GM19467 (cell line): ENCODE measurements around the gene GREM2.
A peak's percentile ranks its signal among the peaks of the same experiment; 100 is the strongest.

Experiments
- ATAC-seq: cut with Tn5 transposase; IDR thresholded peaks from one replicate; pipeline ENCODE4 v1.9.1; 2021; ENCODE audit warnings: mild to moderate bottlenecking, moderate library complexity; ENCODE audit not compliant: unreplicated experiment

GREM2 gene

GRCh38 chr1:240611619-240612480 is at the start of gene GREM2:
TSS of gene GREM2 (minus strand) at chr1:240612155. CDS start at chr1:240493475, 118,680 bp downstream.
- peak; percentile 70 for ATAC-seq

GRCh38 chr1:240658312-240658960 is 46.5 kb upstream of the GREM2 start:
- no peak for ATAC-seq

DNA sequence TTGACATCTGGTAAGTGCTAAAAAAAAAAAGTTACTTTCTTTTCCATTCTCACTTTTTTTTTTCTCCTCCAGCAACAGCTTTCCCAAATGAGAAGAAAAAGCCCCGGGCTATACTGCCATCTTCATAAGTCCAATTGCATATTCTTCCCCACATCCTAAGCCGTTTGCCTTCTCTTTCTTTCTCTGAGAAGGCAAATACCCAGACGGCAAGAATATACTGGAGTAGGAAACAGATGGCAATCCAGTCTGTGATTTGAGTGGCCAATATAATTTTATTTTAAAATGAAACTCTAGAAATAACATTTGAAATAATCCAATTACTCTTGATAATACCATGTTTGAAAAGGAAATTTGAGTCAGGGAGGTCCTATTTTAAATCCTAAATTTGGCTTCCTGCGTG is 44.6 kb upstream of the GREM2 start:
- ATAC-seq = no peak

GRCh38 chr1:240652961-240653409 is 41.0 kb upstream of the GREM2 start:
- ATAC-seq = no peak

GRCh38 chr1:240652549-240652948 is 40.6 kb upstream of the GREM2 start:
- ATAC-seq = no peak

DNA sequence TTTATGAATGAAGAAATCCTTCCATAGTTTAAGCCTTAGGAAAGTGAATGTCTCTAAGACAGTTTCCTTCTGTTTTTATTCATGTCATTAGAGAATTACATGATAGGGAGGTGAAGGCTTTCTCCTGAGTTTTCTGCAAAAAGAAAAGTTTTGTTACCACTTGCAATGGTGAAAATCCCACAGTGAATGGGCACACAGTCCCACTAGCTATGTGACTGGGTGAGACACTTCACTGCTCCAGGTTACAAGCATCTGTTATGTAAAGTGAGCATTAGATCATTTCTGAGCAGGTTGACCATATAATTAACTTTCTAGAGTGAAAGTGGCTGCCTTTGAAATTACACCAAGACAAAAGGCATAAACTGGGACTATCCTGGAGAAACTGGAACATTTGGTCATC is 38.9 kb upstream of the GREM2 start:
- ATAC-seq = no peak

DNA sequence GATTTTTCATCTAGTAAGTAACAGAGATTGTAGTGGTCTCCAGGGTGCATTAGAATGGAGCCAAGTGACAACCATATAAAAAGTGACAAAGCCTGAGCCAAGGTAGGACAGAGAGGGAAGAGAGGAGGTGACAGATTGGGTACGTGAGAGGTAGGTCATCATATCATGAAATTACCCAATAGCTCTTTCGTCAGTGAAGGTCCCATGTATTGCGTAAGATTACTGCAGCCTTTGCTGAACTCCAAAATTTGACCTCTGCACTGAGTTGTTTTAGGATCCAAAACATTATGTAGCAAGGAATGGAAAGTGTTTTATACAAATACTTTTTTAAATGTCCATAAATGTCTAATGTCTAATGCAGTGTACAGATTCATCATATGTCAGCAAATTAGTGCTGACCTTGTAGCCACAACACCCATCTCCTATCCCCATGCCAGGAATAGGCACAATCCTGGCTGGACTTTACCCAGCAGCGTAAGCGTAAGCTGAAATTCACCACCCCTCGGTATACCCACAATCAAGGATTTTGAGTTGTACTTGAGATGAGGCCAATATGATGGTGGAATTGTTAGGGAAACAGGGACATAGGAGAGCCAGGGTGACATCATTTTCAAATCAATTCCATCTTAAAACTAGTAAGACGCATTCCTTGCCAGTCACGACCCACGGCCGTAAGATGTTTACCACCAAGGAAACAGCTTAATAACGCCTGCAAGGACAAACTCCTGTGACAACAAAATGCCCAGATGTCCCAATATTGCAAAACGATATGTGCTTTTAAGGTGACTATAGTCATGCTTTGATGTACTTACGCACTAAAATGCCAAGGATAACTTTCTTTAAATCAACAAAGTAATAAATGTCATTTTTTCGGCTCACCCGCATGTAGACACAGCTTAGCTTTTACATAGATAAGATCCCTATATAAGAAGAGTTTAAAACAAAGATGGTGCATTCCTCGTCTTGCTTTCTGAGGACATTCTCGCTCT is 38.1 kb upstream of the GREM2 start:
- ATAC-seq = no peak

- ATAC-seq = no peak
Measured at GRCh38 chr1:240646571-240647240, 34.8 kb upstream of the GREM2 start.

DNA sequence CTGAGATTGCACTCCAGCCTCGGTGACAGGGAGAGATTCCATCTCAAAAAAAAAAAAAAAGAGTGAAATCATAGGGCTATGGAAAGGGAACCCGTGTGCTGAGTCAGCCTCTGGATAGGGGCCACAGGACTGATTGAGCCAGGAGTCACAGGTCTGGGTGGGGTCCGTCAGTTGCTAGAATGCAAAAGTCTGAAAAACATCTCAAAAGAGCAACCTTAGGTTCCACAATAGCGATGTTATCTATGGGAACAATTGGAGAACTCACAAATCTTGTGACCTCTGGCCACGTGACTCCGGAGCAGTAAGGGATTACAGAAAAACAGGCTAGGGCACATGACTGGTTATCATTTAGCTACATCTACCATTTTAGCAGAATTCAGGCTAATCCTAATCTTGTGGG is 32.8 kb upstream of the GREM2 start:
- no peak for ATAC-seq

DNA sequence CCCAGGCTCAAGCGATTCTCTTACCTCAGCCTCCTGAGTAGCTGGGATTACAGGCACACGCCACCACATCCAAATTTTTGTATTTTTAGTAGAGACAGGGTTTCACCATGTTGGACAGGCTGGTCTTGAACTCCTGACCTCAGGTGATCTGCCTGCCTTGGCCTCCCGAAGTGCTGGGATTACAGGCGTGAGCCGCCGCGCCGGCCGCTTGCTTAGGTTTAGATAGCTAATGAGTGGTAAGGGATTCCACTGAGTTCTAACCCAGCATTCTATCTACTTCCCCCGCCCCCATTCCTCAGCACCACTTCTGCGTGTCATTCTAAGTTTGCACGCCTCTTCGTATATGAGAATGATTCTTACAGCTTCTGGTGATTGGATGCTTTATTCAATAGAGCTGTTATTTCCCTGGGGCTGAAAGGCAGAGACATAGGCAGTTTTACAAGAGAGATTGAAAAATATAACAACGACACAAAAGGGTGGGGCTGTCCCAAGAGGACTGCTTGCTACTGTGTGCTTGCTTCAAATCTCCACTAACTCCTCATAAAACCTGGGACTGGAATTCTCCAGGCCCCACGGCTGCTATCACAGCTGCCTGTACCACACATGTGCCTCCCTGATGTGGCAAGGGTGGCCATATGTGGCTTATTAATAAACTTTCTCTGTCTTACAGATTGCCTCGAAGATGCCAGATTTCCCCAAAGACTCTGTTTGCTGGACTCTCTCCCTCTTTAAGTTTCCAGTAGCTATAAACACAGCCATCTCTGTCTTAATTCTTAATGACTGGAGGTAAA is 23.7 kb upstream of the GREM2 start:
- no peak for ATAC-seq

GRCh38 chr1:240630409-240630808 is 18.5 kb upstream of the GREM2 start:
- no peak for ATAC-seq

- ATAC-seq = no peak
Measured at GRCh38 chr1:240621249-240621648, 9.3 kb upstream of the GREM2 start.

DNA sequence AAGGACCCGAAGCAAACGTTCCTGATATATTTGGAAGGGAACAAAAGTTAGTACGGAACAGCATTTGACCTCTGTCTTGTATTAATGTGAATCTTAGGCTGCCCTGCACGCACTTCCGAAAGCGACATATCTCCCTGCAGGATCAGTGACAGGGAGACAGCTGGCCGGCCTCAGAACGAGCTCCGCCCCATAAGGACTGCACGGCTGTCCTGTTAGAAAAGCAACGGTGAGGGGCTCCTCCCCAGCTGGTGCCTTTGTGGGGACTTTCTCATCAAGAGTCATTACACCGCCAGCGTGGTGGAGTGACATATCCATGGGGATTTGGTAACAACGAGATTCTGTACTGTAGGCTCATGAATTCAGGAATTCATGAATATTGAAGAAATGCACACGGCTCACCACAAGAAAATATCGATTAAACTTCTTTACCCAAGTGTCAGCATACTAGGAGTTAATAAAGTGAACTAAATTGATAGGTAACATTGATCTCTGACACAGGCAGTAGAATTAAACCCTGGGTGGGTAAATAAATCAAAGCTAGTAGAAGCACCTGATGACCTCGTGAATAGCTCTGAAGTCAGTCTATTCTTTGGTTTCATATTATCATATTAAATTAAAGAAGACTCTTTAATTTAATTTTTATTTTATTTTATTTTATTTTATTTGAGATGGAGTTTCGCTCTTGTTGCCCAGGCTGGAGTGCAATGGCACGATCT is 8.1 kb upstream of the GREM2 start:
- ATAC-seq = no peak

- no peak for ATAC-seq
Measured at GRCh38 chr1:240619357-240619756, 7.4 kb upstream of the GREM2 start.

GRCh38 chr1:240618946-240619345 is 7.0 kb upstream of the GREM2 start:
- ATAC-seq = no peak

- no peak for ATAC-seq
Measured at GRCh38 chr1:240616018-240616417, 4.1 kb upstream of the GREM2 start.

DNA sequence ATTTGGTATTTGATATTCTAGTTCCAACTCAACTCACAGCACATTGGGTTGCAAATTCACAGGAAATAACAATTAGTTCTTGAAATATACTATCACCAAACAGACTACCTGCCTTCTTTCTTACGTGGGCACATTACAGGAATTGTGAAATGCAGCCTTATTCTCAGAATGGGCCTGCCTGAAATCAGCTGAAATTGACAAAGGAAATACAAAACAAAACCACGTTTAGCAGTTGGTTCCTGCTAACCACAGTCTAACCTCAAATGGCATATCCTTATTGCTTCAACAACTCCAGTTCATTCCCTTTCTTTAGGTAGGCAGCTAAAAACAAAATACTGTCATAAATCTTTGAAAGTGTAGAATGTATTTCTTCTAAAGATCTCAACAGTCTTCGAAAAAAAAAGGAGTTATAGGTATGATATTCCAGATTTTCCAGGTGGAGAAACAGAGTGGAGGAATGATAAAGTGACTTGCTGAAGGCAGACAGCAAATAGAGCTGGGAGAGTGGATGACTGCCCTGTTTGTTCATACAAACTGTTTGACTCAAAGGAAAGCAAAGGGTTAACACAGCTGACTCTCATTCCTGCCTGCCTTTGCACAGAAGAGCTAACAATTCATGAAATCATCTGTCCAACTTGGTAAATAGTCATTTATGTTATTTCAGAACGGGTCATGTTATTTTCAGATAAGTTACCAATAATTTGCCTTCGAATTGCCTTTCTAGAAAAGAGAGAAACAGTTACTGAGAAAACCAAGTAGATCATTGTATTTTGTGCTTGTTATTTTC is 1.6 kb upstream of the GREM2 start:
- no peak for ATAC-seq

DNA sequence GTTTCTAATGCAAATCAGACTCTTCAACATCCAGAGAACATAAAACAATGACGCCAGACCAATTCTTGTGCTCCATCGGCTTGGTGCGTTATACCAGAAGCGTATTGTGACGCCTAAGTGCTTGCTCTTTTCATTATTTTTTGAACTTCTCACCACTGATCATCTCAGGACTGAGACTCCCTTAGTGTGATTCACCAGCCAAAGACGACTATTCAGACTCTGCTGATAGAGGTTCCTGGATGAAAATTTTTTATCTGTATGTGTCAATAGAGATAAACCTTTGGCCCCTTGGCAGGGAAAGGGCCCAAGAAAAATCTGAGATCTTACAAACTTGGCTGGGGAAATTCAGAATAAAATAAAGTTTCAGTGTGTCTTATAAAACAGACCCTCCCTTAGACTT is 856 bp upstream of the GREM2 start:
- no peak for ATAC-seq
